ENCODE measurements around the gene TAF9. TPM values are rescaled to one million over a fixed set of nuclear protein-coding genes. Genes with fewer than 3 reads are reported as not detected.
"Not testable (repeated sequence)": the region's sequence is repeated elsewhere in the genome, so short reads cannot be mapped to it uniquely, and the experiment has no call there.

TAF9 gene
- total and polyA plus RNA-seq, 9 donors: 31.2 to 38.3 (median 37.9) TPM

DNA sequence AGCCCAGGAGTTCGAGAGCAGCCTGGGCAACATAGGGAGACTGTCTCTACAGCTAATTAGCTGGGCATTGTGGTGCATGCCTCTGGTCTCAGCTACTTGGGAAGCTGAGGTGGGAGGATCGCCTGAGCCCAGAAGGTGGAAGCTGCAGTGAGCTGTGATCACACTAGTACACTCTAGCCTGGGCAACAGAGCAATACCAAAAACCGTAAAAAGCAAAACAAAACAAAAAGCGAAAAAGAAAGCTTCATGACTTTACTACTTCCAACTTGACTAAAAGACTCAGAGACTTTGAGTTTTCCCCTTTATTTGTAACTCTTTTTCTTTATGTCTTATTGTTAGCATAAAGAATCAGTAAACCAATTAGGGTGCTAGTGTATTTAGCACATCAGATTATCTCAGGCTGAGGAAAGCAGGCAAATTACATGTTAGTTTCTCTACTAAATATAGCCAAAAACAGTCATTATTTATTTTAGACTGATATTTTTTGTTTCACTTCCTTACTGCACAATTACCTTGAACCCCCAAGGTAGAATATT, 5.7 kb upstream of the TAF9 start:
- Histone ChIP-seq H3K4me3 (ENCODE audit: low read length) (no peak overlapping the region), H3K36me3 (ENCODE audit: control insufficient read depth, insufficient read depth, low read length) (peaks cover 16% of the 10 kb centered on the region), H3K4me1 (ENCODE audit: control insufficient read depth, insufficient read depth, low read length) (peaks cover 3% of the 10 kb centered on the region), H3K9me3 (replicated peaks; ENCODE audit: control insufficient read depth, low read depth, low read length) (no peaks in the 10 kb centered on the region), H3K27ac (ENCODE audit: low read length) (no peak overlapping the region), H3K27me3 (ENCODE audit: control insufficient read depth, insufficient read depth, low read length) (no peaks in the 10 kb centered on the region)
- DNase-seq: no peak
- 94% methylated on average over 2 of the region's 4 CpGs for WGBS (ENCODE audit: insufficient coverage)

DNA sequence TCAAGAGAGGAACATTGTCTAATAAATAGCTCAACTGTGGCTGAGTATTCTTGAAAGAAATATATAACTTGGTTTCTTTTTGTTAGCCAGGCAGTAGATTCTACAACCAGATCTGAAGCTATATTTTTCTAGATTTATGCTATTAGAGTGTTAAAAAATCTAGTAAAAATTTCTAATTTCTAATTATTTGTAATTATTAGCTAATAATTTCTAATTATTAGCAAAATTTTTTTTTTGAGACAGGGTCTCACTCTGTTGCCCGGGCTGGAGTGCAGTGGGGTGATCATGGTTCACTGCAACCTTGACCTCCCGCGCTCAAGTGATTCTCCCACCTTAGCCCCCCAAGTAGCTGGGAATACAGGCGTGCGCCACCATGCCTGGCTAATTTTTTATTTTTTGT, 3.1 kb upstream of the TAF9 start:
- Histone ChIP-seq H3K4me1 (ENCODE audit: control insufficient read depth, insufficient read depth, low read length) (peaks cover 7% of the 10 kb centered on the region), H3K4me3 (ENCODE audit: low read length) (no peak overlapping the region), H3K36me3 (ENCODE audit: control insufficient read depth, insufficient read depth, low read length) (peaks cover 15% of the 10 kb centered on the region), H3K27me3 (ENCODE audit: control insufficient read depth, insufficient read depth, low read length) (no peaks in the 10 kb centered on the region), H3K9me3 (replicated peaks; ENCODE audit: control insufficient read depth, low read depth, low read length) (no peaks in the 10 kb centered on the region), H3K27ac (ENCODE audit: low read length) (no peak overlapping the region)
- no peak for DNase-seq
- no CpG with 5 or more reads among the region's 5 CpGs for WGBS (ENCODE audit: insufficient coverage)

DNA sequence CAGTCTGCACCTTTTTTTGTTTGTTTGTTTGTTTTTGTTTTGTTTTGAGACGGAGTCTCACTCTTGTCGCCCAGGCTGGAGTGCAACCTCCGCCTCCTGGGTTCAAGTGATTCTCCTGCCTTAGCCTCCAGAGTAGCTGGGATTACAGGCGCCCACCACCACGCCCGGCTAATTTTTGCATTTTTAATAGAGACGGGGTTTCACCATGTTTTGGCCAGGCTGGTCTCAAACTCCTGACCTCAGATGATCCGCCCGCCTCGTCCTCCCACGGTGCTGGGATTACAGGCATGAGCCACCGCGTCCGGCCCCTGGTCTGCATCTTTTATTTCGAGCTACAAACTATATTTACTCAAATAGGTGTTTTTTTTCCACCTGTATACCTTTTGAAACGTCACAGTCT, 1.0 kb upstream of the TAF9 start:
- H3K4me3 ChIP-seq (ENCODE audit: low read length): peak overlapping the region; percentile 59
- peak overlapping the region; percentile 80 for H3K27ac ChIP-seq (ENCODE audit: low read length)
- H3K27me3 ChIP-seq (ENCODE audit: control insufficient read depth, insufficient read depth, low read length); H3K9me3 ChIP-seq (replicated peaks; ENCODE audit: control insufficient read depth, low read depth, low read length); DNase-seq; H3K4me1 ChIP-seq (ENCODE audit: control insufficient read depth, insufficient read depth, low read length): not testable (repeated sequence)
- 5% methylated on average over 11 of the region's 16 CpGs for WGBS (ENCODE audit: insufficient coverage)
- peaks cover 26% of the 10 kb centered on the region for H3K36me3 ChIP-seq (ENCODE audit: control insufficient read depth, insufficient read depth, low read length)

DNA sequence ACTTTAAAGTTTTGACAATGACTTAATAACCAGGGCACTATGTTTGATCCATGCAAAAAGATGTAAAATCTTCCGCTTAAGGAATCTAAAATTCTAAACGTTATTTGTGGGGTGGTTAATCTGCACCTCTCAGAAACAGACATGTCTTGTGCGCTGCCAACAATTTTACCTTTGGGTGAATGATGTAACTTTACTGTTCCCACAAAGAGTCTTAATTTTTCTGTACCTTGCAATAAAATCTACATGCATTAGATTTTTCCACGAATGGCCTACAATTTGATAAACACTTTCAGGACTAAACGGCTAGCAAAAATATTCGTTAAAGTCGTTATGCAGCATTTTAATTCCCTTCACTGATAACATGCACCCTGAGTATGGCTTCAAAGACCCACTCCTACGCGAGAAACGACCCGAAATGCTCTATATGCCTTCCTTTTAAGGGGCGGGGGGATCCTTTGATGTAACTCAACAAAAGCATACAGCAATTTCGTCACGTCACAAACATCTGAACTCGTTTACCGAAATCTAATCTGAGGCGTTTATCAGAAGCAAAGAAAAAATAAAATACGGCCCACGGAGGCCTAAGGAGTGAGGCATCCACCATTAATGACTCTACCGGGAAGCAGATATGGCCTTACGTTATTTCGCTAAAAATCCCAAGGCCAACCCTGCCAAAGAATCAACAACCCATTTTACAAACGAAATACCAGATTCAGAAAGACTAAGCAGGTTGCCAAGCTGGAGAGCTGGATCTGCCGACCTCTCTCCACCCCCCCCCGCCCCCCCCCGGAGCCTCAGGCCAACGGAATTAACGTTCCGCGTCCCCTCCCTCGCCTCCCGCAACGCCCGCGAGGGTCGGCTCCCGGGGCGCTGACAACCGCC, 621 bp downstream of the TAF9 start:
- WGBS (ENCODE audit: insufficient coverage): 0% methylated on average over 30 of the region's 39 CpGs
- Histone ChIP-seq H3K27ac (ENCODE audit: low read length) (peak overlapping the region; percentile 80), H3K27me3 (ENCODE audit: control insufficient read depth, insufficient read depth, low read length) (no peaks in the 10 kb centered on the region), H3K9me3 (replicated peaks; ENCODE audit: control insufficient read depth, low read depth, low read length) (no peaks in the 10 kb centered on the region), H3K4me3 (ENCODE audit: low read length) (peak overlapping the region; percentile 59), H3K36me3 (ENCODE audit: control insufficient read depth, insufficient read depth, low read length) (peaks cover 26% of the 10 kb centered on the region), H3K4me1 (ENCODE audit: control insufficient read depth, insufficient read depth, low read length) (peaks cover 7% of the 10 kb centered on the region)
- peak; percentile 5 for DNase-seq

DNA sequence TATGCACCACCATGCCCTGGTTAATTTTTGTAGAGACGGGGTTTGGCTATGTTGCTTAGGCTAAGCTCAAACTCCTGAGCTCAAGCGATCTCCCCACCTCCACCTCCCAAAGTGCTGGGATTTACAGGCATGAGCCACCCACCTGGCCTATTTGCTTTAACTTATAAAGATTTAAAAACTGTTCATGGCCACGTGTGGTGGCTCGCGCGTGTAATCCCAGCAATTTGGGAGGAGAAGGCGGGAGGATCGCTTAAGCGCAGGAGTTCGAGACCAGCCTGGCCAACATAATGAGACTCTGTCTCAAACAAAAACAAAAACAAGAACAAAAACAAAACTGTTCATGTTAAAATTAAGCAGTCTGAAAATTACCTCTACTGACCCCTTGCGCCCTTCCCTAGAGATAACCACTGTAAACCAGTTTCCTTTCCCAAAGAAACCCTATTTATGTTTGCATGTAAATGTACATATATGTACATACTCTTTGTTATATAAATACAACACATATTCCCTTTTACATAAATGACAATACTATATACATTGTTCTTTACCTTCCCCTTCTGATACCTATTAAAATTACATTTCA, 1.5 kb downstream of the TAF9 start:
- no peaks in the 10 kb centered on the region for H3K27me3 ChIP-seq (ENCODE audit: control insufficient read depth, insufficient read depth, low read length)
- H3K27ac ChIP-seq (ENCODE audit: low read length): no peak overlapping the region
- H3K4me1 ChIP-seq (ENCODE audit: control insufficient read depth, insufficient read depth, low read length): peaks cover 7% of the 10 kb centered on the region
- WGBS (ENCODE audit: insufficient coverage): 92% methylated on average over 4 of the region's 11 CpGs
- peaks cover 28% of the 10 kb centered on the region for H3K36me3 ChIP-seq (ENCODE audit: control insufficient read depth, insufficient read depth, low read length)
- no peak for DNase-seq
- H3K4me3 ChIP-seq (ENCODE audit: low read length): no peak overlapping the region
- H3K9me3 ChIP-seq (replicated peaks; ENCODE audit: control insufficient read depth, low read depth, low read length): no peaks in the 10 kb centered on the region

DNA sequence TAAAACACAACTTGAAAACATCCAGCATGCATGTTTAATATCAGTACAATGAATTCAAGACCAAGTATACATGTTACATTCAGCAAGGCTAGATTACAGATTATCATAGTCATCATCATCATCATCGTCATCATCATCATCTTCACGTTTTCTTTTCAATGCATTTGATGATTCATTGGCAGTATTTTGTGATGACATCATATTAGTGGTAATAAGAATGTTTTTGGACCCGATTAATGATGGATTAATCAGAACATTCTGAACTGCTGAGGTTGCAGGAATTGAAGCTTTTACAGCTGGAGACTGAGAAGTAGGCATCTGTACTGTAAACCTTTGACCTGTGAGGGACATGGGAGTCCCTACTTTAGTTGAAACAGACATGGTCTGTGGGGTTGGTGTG, 4.5 kb downstream of the TAF9 start:
- peaks cover 34% of the 10 kb centered on the region for H3K36me3 ChIP-seq (ENCODE audit: control insufficient read depth, insufficient read depth, low read length)
- no peaks in the 10 kb centered on the region for H3K9me3 ChIP-seq (replicated peaks; ENCODE audit: control insufficient read depth, low read depth, low read length)
- H3K27me3 ChIP-seq (ENCODE audit: control insufficient read depth, insufficient read depth, low read length): no peaks in the 10 kb centered on the region
- 80% methylated on average over 1 of the region's 3 CpGs for WGBS (ENCODE audit: insufficient coverage)
- H3K4me3 ChIP-seq (ENCODE audit: low read length): no peak overlapping the region
- no peak for DNase-seq
- no peak overlapping the region for H3K27ac ChIP-seq (ENCODE audit: low read length)
- peaks cover 4% of the 10 kb centered on the region for H3K4me1 ChIP-seq (ENCODE audit: control insufficient read depth, insufficient read depth, low read length)

DNA sequence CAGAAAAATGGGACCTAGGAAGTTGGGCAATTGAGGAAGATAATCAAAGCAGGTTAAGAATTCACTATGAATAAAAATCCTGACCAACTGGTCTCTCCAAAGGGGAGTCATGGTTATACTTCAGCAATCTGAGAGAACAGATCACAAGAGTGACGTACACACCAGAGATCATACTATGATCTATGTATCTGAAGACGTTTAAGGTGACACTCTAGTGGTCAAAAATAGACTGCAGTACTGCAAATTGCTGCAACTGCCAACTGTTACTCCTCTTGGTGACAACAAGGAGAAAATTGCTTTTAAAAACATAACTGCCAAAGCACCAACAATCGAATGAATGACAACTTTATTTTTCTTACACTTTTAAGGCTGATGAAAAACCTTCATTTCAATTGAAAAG, 4.9 kb downstream of the TAF9 start:
- Histone ChIP-seq H3K27me3 (ENCODE audit: control insufficient read depth, insufficient read depth, low read length) (no peaks in the 10 kb centered on the region), H3K4me3 (ENCODE audit: low read length) (no peak overlapping the region), H3K4me1 (ENCODE audit: control insufficient read depth, insufficient read depth, low read length) (peaks cover 4% of the 10 kb centered on the region), H3K27ac (ENCODE audit: low read length) (no peak overlapping the region), H3K9me3 (replicated peaks; ENCODE audit: control insufficient read depth, low read depth, low read length) (no peaks in the 10 kb centered on the region), H3K36me3 (ENCODE audit: control insufficient read depth, insufficient read depth, low read length) (peaks cover 36% of the 10 kb centered on the region)
- peak; percentile 8 for DNase-seq
- no CpG with 5 or more reads among the region's 3 CpGs for WGBS (ENCODE audit: insufficient coverage)

DNA sequence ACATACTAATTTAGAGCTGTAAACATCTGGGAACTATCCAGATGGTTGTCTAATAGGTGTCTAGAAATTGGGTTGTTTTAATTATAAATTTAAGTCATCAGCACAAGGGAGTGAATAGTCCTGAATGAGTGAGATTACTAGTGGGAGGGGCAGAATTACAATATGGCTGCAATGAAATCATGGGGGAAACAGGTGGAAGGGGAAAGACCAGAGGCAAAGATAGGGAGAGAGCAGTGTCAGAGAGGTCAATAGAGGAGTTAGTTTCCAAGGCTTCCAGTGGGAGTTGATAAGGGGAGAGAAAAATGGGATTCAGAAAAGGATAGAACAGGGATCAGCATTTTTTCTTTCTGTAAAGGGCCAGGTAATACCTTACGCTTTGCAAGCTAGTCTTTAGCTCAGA, 8.9 kb downstream of the TAF9 start:
- no peaks in the 10 kb centered on the region for H3K9me3 ChIP-seq (replicated peaks; ENCODE audit: control insufficient read depth, low read depth, low read length)
- no peak for DNase-seq
- no peak overlapping the region for H3K4me3 ChIP-seq (ENCODE audit: low read length)
- no peaks in the 10 kb centered on the region for H3K27me3 ChIP-seq (ENCODE audit: control insufficient read depth, insufficient read depth, low read length)
- no peaks in the 10 kb centered on the region for H3K4me1 ChIP-seq (ENCODE audit: control insufficient read depth, insufficient read depth, low read length)
- H3K36me3 ChIP-seq (ENCODE audit: control insufficient read depth, insufficient read depth, low read length): peaks cover 20% of the 10 kb centered on the region
- no peak overlapping the region for H3K27ac ChIP-seq (ENCODE audit: low read length)
- no CpG with 5 or more reads among the region's 1 CpG for WGBS (ENCODE audit: insufficient coverage)

DNA sequence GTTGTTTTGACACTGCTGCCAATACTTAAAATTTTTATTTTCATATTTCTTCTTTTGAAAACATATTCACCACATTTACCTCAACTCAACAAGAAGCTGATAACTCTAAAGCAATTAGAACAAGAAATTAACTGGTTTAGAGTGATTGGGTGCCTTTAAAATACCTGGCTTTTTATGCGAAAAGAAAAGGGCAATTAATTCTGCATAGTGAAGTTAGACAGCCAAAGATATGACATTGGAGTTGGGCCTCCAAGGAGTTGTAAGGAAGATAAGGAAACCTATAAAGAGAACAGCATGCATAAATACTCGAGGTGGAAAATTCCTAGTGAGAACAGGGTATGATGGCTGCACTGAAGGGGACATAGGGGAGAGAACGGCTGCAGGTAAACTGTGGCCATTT, 9.6 kb downstream of the TAF9 start:
- H3K36me3 ChIP-seq (ENCODE audit: control insufficient read depth, insufficient read depth, low read length): peaks cover 20% of the 10 kb centered on the region

DNA sequence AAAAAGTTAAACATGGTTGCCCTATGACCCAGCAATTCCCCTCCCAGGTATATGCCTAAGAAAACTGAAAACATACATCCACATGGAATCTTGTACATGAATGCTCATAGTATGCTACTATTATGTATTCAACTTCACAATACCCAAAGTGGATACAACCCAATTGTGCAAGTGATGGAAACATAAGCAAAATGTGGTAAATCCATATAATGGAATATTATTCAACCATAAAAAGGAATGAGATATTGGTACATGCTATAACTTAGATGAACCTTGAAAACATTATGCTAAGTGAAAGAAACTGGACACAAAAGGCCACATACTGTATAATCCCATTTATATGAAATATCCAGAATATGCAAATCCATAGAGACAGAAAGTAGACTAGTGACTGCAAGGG, 18.7 kb downstream of the TAF9 start:
- DNase-seq: no peak
- Histone ChIP-seq H3K36me3 (ENCODE audit: control insufficient read depth, insufficient read depth, low read length) (peaks cover 11% of the 10 kb centered on the region), H3K27me3 (ENCODE audit: control insufficient read depth, insufficient read depth, low read length) (no peaks in the 10 kb centered on the region), H3K4me1 (ENCODE audit: control insufficient read depth, insufficient read depth, low read length) (no peaks in the 10 kb centered on the region), H3K9me3 (replicated peaks; ENCODE audit: control insufficient read depth, low read depth, low read length) (no peaks in the 10 kb centered on the region), H3K27ac (ENCODE audit: low read length) (no peak overlapping the region), H3K4me3 (ENCODE audit: low read length) (no peak overlapping the region)

More for the DNA sequence above, 9.6 kb downstream of the TAF9 start:
- DNase-seq: no peak
- Histone ChIP-seq H3K4me1 (ENCODE audit: control insufficient read depth, insufficient read depth, low read length) (no peaks in the 10 kb centered on the region), H3K9me3 (replicated peaks; ENCODE audit: control insufficient read depth, low read depth, low read length) (no peaks in the 10 kb centered on the region), H3K4me3 (ENCODE audit: low read length) (no peak overlapping the region), H3K27me3 (ENCODE audit: control insufficient read depth, insufficient read depth, low read length) (no peaks in the 10 kb centered on the region), H3K27ac (ENCODE audit: low read length) (no peak overlapping the region)
- 100% methylated on average over 2 of the region's 3 CpGs for WGBS (ENCODE audit: insufficient coverage)

Data from muscle of leg (tissue), 11 donors.